ENCODE data around the gene MICAL3. TPM values are rescaled to one million over a fixed set of nuclear protein-coding genes. Genes with fewer than 3 reads are reported as not detected.

The MICAL3 gene
- total RNA-seq, 3 donors from 2014 or later (not counting 1 experiment from before 2014, with no cell fraction given): 17.1 to 36.3 (median 34.3) TPM

- Mint-ChIP-seq H3K9me3 (no peaks in the 10 kb centered on the region), H3K36me3 (no peaks in the 10 kb centered on the region), H3K4me3 (no peak overlapping the region), H3K4me1 (peaks cover 28 to 29% of the 10 kb centered on the region in 2 donors), H3K27me3 (ENCODE audit: low read depth in 2 of 2) (peaks cover 0 to 1% of the 10 kb centered on the region in 2 donors), H3K27ac (no peak overlapping the region)
- intact Hi-C loops (cut with micrococcal nuclease): no loop called here
- WGBS (ENCODE audit: insufficient coverage): 81% methylated on average over 7 of the region's 7 CpGs
- no peaks in the 10 kb centered on the region for H3K27me3 ChIP-seq (ENCODE audit: control insufficient read depth, insufficient read depth, low read length)
- H3K4me3 ChIP-seq (ENCODE audit: low read length): no peak overlapping the region
- no peak overlapping the region for H3K27ac ChIP-seq (ENCODE audit: low read length)
- DNase-seq (no peak), ATAC-seq (no peak)
- peaks cover 3% of the 10 kb centered on the region for H3K4me1 ChIP-seq (ENCODE audit: control insufficient read depth, insufficient read depth, low read length)
- H3K36me3 ChIP-seq (ENCODE audit: control insufficient read depth, insufficient read depth, low read length): no peaks in the 10 kb centered on the region
- TF ChIP-seq CTCF (IDR thresholded peaks at IDR 0.05): no peak
- no peaks in the 10 kb centered on the region for H3K9me3 ChIP-seq (ENCODE audit: control insufficient read depth, insufficient read depth, low read length)
Observed at GRCh38 chr22:17925431-17925841, 98.9 kb downstream of the MICAL3 start.

- peaks cover 28 to 30% of the 10 kb centered on the region in 2 donors for H3K4me1 Mint-ChIP-seq
- H3K4me3 Mint-ChIP-seq: no peak overlapping the region
- Histone ChIP-seq H3K4me1 (ENCODE audit: control insufficient read depth, insufficient read depth, low read length) (peaks cover 9% of the 10 kb centered on the region), H3K27ac (ENCODE audit: low read length) (no peak overlapping the region), H3K36me3 (ENCODE audit: control insufficient read depth, insufficient read depth, low read length) (no peaks in the 10 kb centered on the region), H3K27me3 (ENCODE audit: control insufficient read depth, insufficient read depth, low read length) (no peaks in the 10 kb centered on the region), H3K9me3 (ENCODE audit: control insufficient read depth, insufficient read depth, low read length) (no peaks in the 10 kb centered on the region), H3K4me3 (ENCODE audit: low read length) (no peak overlapping the region)
- H3K9me3 Mint-ChIP-seq: no peaks in the 10 kb centered on the region
- DNase-seq (no peak), ATAC-seq (no peak)
- no peak overlapping the region for H3K27ac Mint-ChIP-seq
- 86% methylated on average over 4 of the region's 4 CpGs for WGBS (ENCODE audit: insufficient coverage)
- no peaks in the 10 kb centered on the region for H3K36me3 Mint-ChIP-seq
- intact Hi-C loops (cut with micrococcal nuclease): no loop called here
- peaks cover 0 to 4% of the 10 kb centered on the region in 2 donors for H3K27me3 Mint-ChIP-seq (ENCODE audit: low read depth in 2 of 2)
- no peak for TF ChIP-seq CTCF (IDR thresholded peaks at IDR 0.05)
Observed at GRCh38 chr22:17924735-17925364, 99.5 kb downstream of the MICAL3 start.

GRCh38 chr22:17924076-17924475, 100.3 kb downstream of the MICAL3 start:
- H3K27me3 Mint-ChIP-seq (ENCODE audit: low read depth in 2 of 2): peaks cover 0 to 4% of the 10 kb centered on the region in 2 donors
- intact Hi-C loops (cut with micrococcal nuclease): no loop called here
- 94% methylated on average over 5 of the region's 7 CpGs for WGBS (ENCODE audit: insufficient coverage)

More at GRCh38 chr22:17924076-17924475, 100.3 kb downstream of the MICAL3 start:
- Mint-ChIP-seq H3K4me3 (no peak overlapping the region), H3K9me3 (no peaks in the 10 kb centered on the region), H3K4me1 (peaks cover 30 to 31% of the 10 kb centered on the region in 2 donors), H3K36me3 (no peaks in the 10 kb centered on the region), H3K27ac (no peak overlapping the region)
- H3K36me3 ChIP-seq (ENCODE audit: control insufficient read depth, insufficient read depth, low read length): no peaks in the 10 kb centered on the region
- no peak for ATAC-seq
- H3K27ac ChIP-seq (ENCODE audit: low read length): no peak overlapping the region
- H3K27me3 ChIP-seq (ENCODE audit: control insufficient read depth, insufficient read depth, low read length): no peaks in the 10 kb centered on the region
- DNase-seq: no peak
- TF ChIP-seq CTCF (IDR thresholded peaks at IDR 0.05): no peak
- no peak overlapping the region for H3K4me3 ChIP-seq (ENCODE audit: low read length)
- no peaks in the 10 kb centered on the region for H3K9me3 ChIP-seq (ENCODE audit: control insufficient read depth, insufficient read depth, low read length)
- H3K4me1 ChIP-seq (ENCODE audit: control insufficient read depth, insufficient read depth, low read length): peaks cover 10% of the 10 kb centered on the region

Data from natural killer cell (primary cell).